ENCODE data around the gene PRKCA.

The PRKCA gene

GRCh38 chr17:66769911-66770310, 467.5 kb downstream of the PRKCA start:
- DNase-seq (ENCODE audit: low read depth in 3 of 3): no peak

- DNase-seq (ENCODE audit: low read depth in 3 of 3): no peak
Measured at GRCh38 chr17:66772148-66772812, 469.9 kb downstream of the PRKCA start.

- DNase-seq (ENCODE audit: low read depth in 3 of 3): no peak
Measured at GRCh38 chr17:66775271-66775670, 472.9 kb downstream of the PRKCA start.

GRCh38 chr17:66775881-66776400, 473.5 kb downstream of the PRKCA start:
- DNase-seq (ENCODE audit: low read depth in 3 of 3): no peak

GRCh38 chr17:66776999-66777688, 474.7 kb downstream of the PRKCA start:
- DNase-seq (ENCODE audit: low read depth in 3 of 3): no peak

- DNase-seq (ENCODE audit: low read depth in 3 of 3): no peak
Measured at GRCh38 chr17:66777689-66778225, 475.3 kb downstream of the PRKCA start.

GRCh38 chr17:66778531-66779236, 476.3 kb downstream of the PRKCA start:
- DNase-seq (ENCODE audit: low read depth in 3 of 3): no peak

GRCh38 chr17:66779237-66779606, 476.8 kb downstream of the PRKCA start:
- DNase-seq (ENCODE audit: low read depth in 3 of 3): no peak

- DNase-seq (ENCODE audit: low read depth in 3 of 3): no peak
Measured at GRCh38 chr17:66781135-66781534, 478.7 kb downstream of the PRKCA start.

- no peak for DNase-seq (ENCODE audit: low read depth in 3 of 3)
Measured at GRCh38 chr17:66782851-66783250, 480.4 kb downstream of the PRKCA start.

GRCh38 chr17:66783656-66784381, 481.4 kb downstream of the PRKCA start:
- DNase-seq (ENCODE audit: low read depth in 3 of 3): no peak

- DNase-seq (ENCODE audit: low read depth in 3 of 3): no peak
Measured at GRCh38 chr17:66784621-66785364, 482.4 kb downstream of the PRKCA start.

- no peak for DNase-seq (ENCODE audit: low read depth in 3 of 3)
Measured at GRCh38 chr17:66786107-66786506, 483.7 kb downstream of the PRKCA start.

- no peak for DNase-seq (ENCODE audit: low read depth in 3 of 3)
Measured at GRCh38 chr17:66787914-66788313, 485.5 kb downstream of the PRKCA start.

GRCh38 chr17:66789093-66789492, 486.7 kb downstream of the PRKCA start:
- DNase-seq (ENCODE audit: low read depth in 3 of 3): no peak

- DNase-seq (ENCODE audit: low read depth in 3 of 3): no peak
Measured at GRCh38 chr17:66789961-66790437, 487.6 kb downstream of the PRKCA start.

GRCh38 chr17:66790501-66791061, 488.2 kb downstream of the PRKCA start:
- DNase-seq (ENCODE audit: low read depth in 3 of 3): no peak

GRCh38 chr17:66791347-66791746, 488.9 kb downstream of the PRKCA start:
- DNase-seq (ENCODE audit: low read depth in 3 of 3): no peak

GRCh38 chr17:66793814-66794213, 491.4 kb downstream of the PRKCA start:
- no peak for DNase-seq (ENCODE audit: low read depth in 3 of 3)

- DNase-seq (ENCODE audit: low read depth in 3 of 3): no peak
Measured at GRCh38 chr17:66795486-66795885, 493.1 kb downstream of the PRKCA start.

All from stimulated activated CD4-positive, alpha-beta T cell treated with anti-CD3 and anti-CD28 coated beads, TNF-alpha, amount 100 ng/mL, for 48 hours (primary cell).